HG03139 (cell line): ENCODE measurements around the gene CCR7.
"Not testable (repeated sequence)": the region's sequence is repeated elsewhere in the genome, so short reads cannot be mapped to it uniquely, and the experiment has no call there.

Experiments used
- ATAC-seq: cut with Tn5 transposase; IDR thresholded peaks from one replicate; pipeline ENCODE4 v1.9.1; 2021; ENCODE audit not compliant: unreplicated experiment

Gene CCR7

GRCh38 chr17:40597556-40598300, 32.5 kb upstream of the CCR7 start:
- ATAC-seq: no peak

GRCh38 chr17:40597156-40597555, 31.9 kb upstream of the CCR7 start:
- no peak for ATAC-seq

- ATAC-seq: no peak
These were observed 31.1 kb upstream of the CCR7 start for GRCh38 chr17:40596261-40596919.

GRCh38 chr17:40590742-40591141, 25.5 kb upstream of the CCR7 start:
- no peak for ATAC-seq

GRCh38 chr17:40588552-40588951, 23.3 kb upstream of the CCR7 start:
- ATAC-seq: no peak

GRCh38 chr17:40586264-40586663, 21.0 kb upstream of the CCR7 start:
- ATAC-seq: not testable (repeated sequence)

GRCh38 chr17:40584950-40585349, 19.7 kb upstream of the CCR7 start:
- not testable (repeated sequence) for ATAC-seq

GRCh38 chr17:40582328-40582901, 17.1 kb upstream of the CCR7 start:
- ATAC-seq: peak; percentile 65

GRCh38 chr17:40580140-40580539, 14.9 kb upstream of the CCR7 start:
- ATAC-seq: no peak

- no peak for ATAC-seq
These were observed 14.2 kb upstream of the CCR7 start for GRCh38 chr17:40579471-40579870.

GRCh38 chr17:40577611-40578065, 12.4 kb upstream of the CCR7 start:
- no peak for ATAC-seq

- no peak for ATAC-seq
These were observed 11.0 kb upstream of the CCR7 start for GRCh38 chr17:40576113-40576740.

GRCh38 chr17:40574292-40574691, 9.0 kb upstream of the CCR7 start:
- ATAC-seq: no peak

- not testable (repeated sequence) for ATAC-seq
These were observed 7.1 kb upstream of the CCR7 start for GRCh38 chr17:40572245-40572993.

GRCh38 chr17:40568074-40568836, 3.0 kb upstream of the CCR7 start:
- ATAC-seq: no peak

- ATAC-seq: no peak
These were observed 2.1 kb upstream of the CCR7 start for GRCh38 chr17:40567377-40567776.

GRCh38 chr17:40565769-40566409, 617 bp upstream of the CCR7 start:
- no peak for ATAC-seq

- ATAC-seq: no peak
These were observed 933 bp downstream of the CCR7 start for GRCh38 chr17:40564195-40564882.
